Suprapubic skin (tissue), 4 donors: ENCODE measurements around the gene HAPSTR1. TPM values are rescaled to one million over a fixed set of nuclear protein-coding genes. Genes with fewer than 3 reads are reported as not detected.
A peak's percentile ranks its signal among the peaks of the same experiment; 100 is the strongest.

ENCODE experiments used
- DNase-seq, 2 donors: peaks; one replicate each; pipeline ENCODE4 v3.0.0-alpha.2; 2019; ENCODE audit warnings: low spot score in 2 of 2
- H3K27ac ChIP-seq: fragments of 200-600 bp; sonication (generic); one replicate; pipeline ENCODE4 v1.5.1; 2019
- H3K27me3 ChIP-seq: fragments of 200-600 bp; sonication (generic); one replicate; pipeline ENCODE4 v1.5.1; 2019
- H3K36me3 ChIP-seq: fragments of 200-600 bp; sonication (generic); one replicate; pipeline ENCODE4 v1.5.1; 2019
- H3K4me1 ChIP-seq: fragments of 200-600 bp; sonication (generic); one replicate; pipeline ENCODE4 v1.5.1; 2019
- H3K4me3 ChIP-seq: fragments of 200-600 bp; sonication (generic); one replicate; pipeline ENCODE4 v1.5.1; 2019; ENCODE audit warnings: mild to moderate bottlenecking
- H3K9me3 ChIP-seq: fragments of 200-600 bp; sonication (generic); one replicate; pipeline ENCODE4 v1.5.1; 2019
- CTCF ChIP-seq, 2 donors: fragments of 200-600 bp in 1 of 2; fragments of 450-650 bp in 1 of 2; sonication (generic) in 1 of 2; IDR thresholded peaks; one replicate each; pipeline ENCODE4 v1.5.1; 2016 to 2019; ENCODE audit warnings: antibody characterized with exemption in 2 of 2, mild to moderate bottlenecking in 1 of 2, moderate library complexity in 1 of 2
- EP300 ChIP-seq: sonication (generic); formaldehyde crosslinking; IDR thresholded peaks from one replicate; pipeline ENCODE4 v1.6.1; 2017; ENCODE audit warnings: antibody characterized with exemption
- POLR2A ChIP-seq, 2 donors: fragments of 450-650 bp; IDR thresholded peaks; one replicate each; pipeline ENCODE4 v1.6.1; 2017; ENCODE audit warnings: antibody characterized with exemption in 2 of 2, mild to moderate bottlenecking in 2 of 2, moderate library complexity in 2 of 2
- POLR2AphosphoS5 ChIP-seq, 3 donors: sonication (generic); formaldehyde crosslinking; IDR thresholded peaks; one replicate each; pipeline ENCODE4 v1.6.1; 2017; ENCODE audit warnings: antibody characterized with exemption in 3 of 3
- WGBS: methylation state at CpG from one replicate; pipeline ENCODE4 v1.1.5; 2018; 5-methylcytosine and 5-hydroxymethylcytosine counted together
- total RNA-seq, 4 donors: library from RNA; depleted of rRNA; stranded (reverse); fragments of >200 nt; gene quantifications; one replicate each; pipeline ENCODE4 v1.1.0, GENCODE V29; 2016

HAPSTR1 gene
- total RNA-seq, 4 donors from 2014 or later: 40.4 to 52.7 (median 47.4) TPM

GRCh38 chr16:9124908-9125584 lies 33.6 kb downstream of the HAPSTR1 start:
- H3K9me3 ChIP-seq: no peaks in the 10 kb centered on the region
- peaks cover 39% of the 10 kb centered on the region for H3K4me1 ChIP-seq
- H3K4me3 ChIP-seq: no peak overlapping the region
- H3K27ac ChIP-seq: no peak overlapping the region
- 79% methylated on average over 12 of the region's 12 CpGs for WGBS
- peak in 1 of 2 donors; percentile 41 for DNase-seq
- no peaks in the 10 kb centered on the region for H3K27me3 ChIP-seq
- TF ChIP-seq EP300 (no peak), POLR2A (IDR thresholded peaks at IDR 0.05) (no peak), CTCF (IDR thresholded peaks at IDR 0.05) (no peak), POLR2AphosphoS5 (IDR thresholded peaks at IDR 0.05) (no peak)
- H3K36me3 ChIP-seq: peaks cover 5% of the 10 kb centered on the region

GRCh38 chr16:9125658-9126505 lies 34.4 kb downstream of the HAPSTR1 start:
- peaks cover 5% of the 10 kb centered on the region for H3K36me3 ChIP-seq
- H3K4me3 ChIP-seq: no peak overlapping the region
- DNase-seq: peak in 1 of 2 donors; percentile 54
- no peak overlapping the region for H3K27ac ChIP-seq
- H3K9me3 ChIP-seq: no peaks in the 10 kb centered on the region
- H3K4me1 ChIP-seq: peaks cover 36% of the 10 kb centered on the region
- 63% methylated on average over 15 of the region's 17 CpGs for WGBS
- no peak for TF ChIP-seq EP300
- TF ChIP-seq POLR2AphosphoS5 (IDR thresholded peaks at IDR 0.05): no peak
- no peak for TF ChIP-seq CTCF (IDR thresholded peaks at IDR 0.05)
- no peak for TF ChIP-seq POLR2A (IDR thresholded peaks at IDR 0.05)
- no peaks in the 10 kb centered on the region for H3K27me3 ChIP-seq

GRCh38 chr16:9126609-9127008 lies 35.2 kb downstream of the HAPSTR1 start:
- Histone ChIP-seq H3K27me3 (no peaks in the 10 kb centered on the region), H3K36me3 (peaks cover 5% of the 10 kb centered on the region), H3K4me1 (peaks cover 36% of the 10 kb centered on the region), H3K27ac (no peak overlapping the region), H3K9me3 (no peaks in the 10 kb centered on the region), H3K4me3 (no peak overlapping the region)
- TF ChIP-seq POLR2A (IDR thresholded peaks at IDR 0.05): no peak
- no peak for TF ChIP-seq EP300
- TF ChIP-seq CTCF (IDR thresholded peaks at IDR 0.05): no peak
- TF ChIP-seq POLR2AphosphoS5 (IDR thresholded peaks at IDR 0.05): no peak
- peak in 1 of 2 donors; percentile 21 for DNase-seq
- 100% methylated on average over 2 of the region's 2 CpGs for WGBS

GRCh38 chr16:9128346-9129342 lies 37.2 kb downstream of the HAPSTR1 start:
- no peak overlapping the region for H3K4me3 ChIP-seq
- WGBS: 55% methylated on average over 12 of the region's 14 CpGs

More at GRCh38 chr16:9128346-9129342, 37.2 kb downstream of the HAPSTR1 start:
- DNase-seq: peak in 1 of 2 donors; percentile 69
- no peak for TF ChIP-seq POLR2A (IDR thresholded peaks at IDR 0.05)
- no peak for TF ChIP-seq POLR2AphosphoS5 (IDR thresholded peaks at IDR 0.05)
- no peak for TF ChIP-seq CTCF (IDR thresholded peaks at IDR 0.05)
- TF ChIP-seq EP300: no peak
- no peaks in the 10 kb centered on the region for H3K27me3 ChIP-seq
- no peak overlapping the region for H3K27ac ChIP-seq
- no peaks in the 10 kb centered on the region for H3K9me3 ChIP-seq
- peaks cover 21% of the 10 kb centered on the region for H3K4me1 ChIP-seq
- peaks cover 3% of the 10 kb centered on the region for H3K36me3 ChIP-seq
